Fibroblast of the aortic adventitia (primary cell): Measurements from ENCODE around the gene PDSS2. TPM values are rescaled to one million over a fixed set of nuclear protein-coding genes. Genes with fewer than 3 reads are reported as not detected.

ENCODE experiments used
- DNase-seq: peaks from one replicate; pipeline ENCODE4 v3.0.0-alpha.2; 2010; ENCODE audit warnings: low read depth
- H3K4me3 ChIP-seq: 2 replicates; pipeline ENCODE4 v1.5.1; 2011; ENCODE audit warnings: low read depth, mild to moderate bottlenecking, control low read depth, low read length, moderate library complexity
- CTCF ChIP-seq: IDR thresholded peaks from 2 replicates; pipeline ENCODE4 v1.5.1; 2011; ENCODE audit warnings: mild to moderate bottlenecking, low read length, control low read depth, inconsistent platforms; ENCODE audit not compliant: insufficient read depth
- total RNA-seq: library from RNA; depleted of rRNA; stranded (reverse); fragments of >200 nt; gene quantifications from 2 replicates; pipeline ENCODE4 v1.2.3, GENCODE V29; 2012; ENCODE audit warnings: low replicate concordance

The PDSS2 gene
- total RNA-seq, 1 donor = 14.4 TPM

- TF ChIP-seq CTCF = no peak
- H3K4me3 ChIP-seq = no peak overlapping the region
- DNase-seq = no peak
Measured at GRCh38 chr6:107218142-107218541, 241.2 kb downstream of the PDSS2 start.

- TF ChIP-seq CTCF = no peak
- H3K4me3 ChIP-seq = no peak overlapping the region
- no peak for DNase-seq
Measured at GRCh38 chr6:107217248-107217647, 242.1 kb downstream of the PDSS2 start.

- TF ChIP-seq CTCF = no peak
Measured at GRCh38 chr6:107216197-107216933, 243.0 kb downstream of the PDSS2 start.

GRCh38 chr6:107215334-107215733, 244.0 kb downstream of the PDSS2 start:
- no peak for TF ChIP-seq CTCF
- no peak for DNase-seq
- no peak overlapping the region for H3K4me3 ChIP-seq

More at GRCh38 chr6:107216197-107216933, 243.0 kb downstream of the PDSS2 start:
- DNase-seq = no peak
- H3K4me3 ChIP-seq = no peak overlapping the region

GRCh38 chr6:107214655-107215054, 244.7 kb downstream of the PDSS2 start:
- no peak overlapping the region for H3K4me3 ChIP-seq
- no peak for DNase-seq
- no peak for TF ChIP-seq CTCF

GRCh38 chr6:107209406-107210305, 249.7 kb downstream of the PDSS2 start:
- no peak overlapping the region for H3K4me3 ChIP-seq
- TF ChIP-seq CTCF = no peak
- DNase-seq = no peak
